HepG2 (cell line): Measurements from ENCODE around the gene ZC2HC1B.

ENCODE experiments used
- GTF2F1 ChIP-seq: fragments of 150-350 bp; IDR thresholded peaks from 2 replicates; pipeline ENCODE4 v1.6.1; 2014; ENCODE audit warnings: low read length
- HOXA7 ChIP-seq: sonication (generic); formaldehyde crosslinking; IDR thresholded peaks from 2 replicates; pipeline ENCODE4 v1.8.1; 2022; ENCODE audit warnings: mild to moderate bottlenecking, missing genetic modification reagents, moderate library complexity
- ZNF644 ChIP-seq: IDR thresholded peaks from 2 replicates; pipeline ENCODE4 v1.6.1; 2016; ENCODE audit warnings: low read depth
- ZNF773 ChIP-seq: sonication (generic); formaldehyde crosslinking; IDR thresholded peaks from 2 replicates; pipeline ENCODE4 v1.4.0; 2020; ENCODE audit warnings: missing genetic modification reagents, borderline replicate concordance
- TF ChIP-seq, protein P1 (sequence below): sonication (generic); formaldehyde crosslinking; IDR thresholded peaks from 2 replicates; pipeline ENCODE4 v1.4.0; 2020; ENCODE audit warnings: missing genetic modification reagents, mild to moderate bottlenecking, borderline replicate concordance
- TF ChIP-seq, protein P2 (sequence below): sonication (generic); formaldehyde crosslinking; IDR thresholded peaks from 2 replicates; pipeline ENCODE4 v1.4.0; 2020; ENCODE audit warnings: missing genetic modification reagents
- TF ChIP-seq, protein P3 (sequence below): sonication (generic); formaldehyde crosslinking; IDR thresholded peaks from 2 replicates; pipeline ENCODE4 v1.5.0; 2020; ENCODE audit warnings: mild to moderate bottlenecking, missing genetic modification reagents

DNA sequence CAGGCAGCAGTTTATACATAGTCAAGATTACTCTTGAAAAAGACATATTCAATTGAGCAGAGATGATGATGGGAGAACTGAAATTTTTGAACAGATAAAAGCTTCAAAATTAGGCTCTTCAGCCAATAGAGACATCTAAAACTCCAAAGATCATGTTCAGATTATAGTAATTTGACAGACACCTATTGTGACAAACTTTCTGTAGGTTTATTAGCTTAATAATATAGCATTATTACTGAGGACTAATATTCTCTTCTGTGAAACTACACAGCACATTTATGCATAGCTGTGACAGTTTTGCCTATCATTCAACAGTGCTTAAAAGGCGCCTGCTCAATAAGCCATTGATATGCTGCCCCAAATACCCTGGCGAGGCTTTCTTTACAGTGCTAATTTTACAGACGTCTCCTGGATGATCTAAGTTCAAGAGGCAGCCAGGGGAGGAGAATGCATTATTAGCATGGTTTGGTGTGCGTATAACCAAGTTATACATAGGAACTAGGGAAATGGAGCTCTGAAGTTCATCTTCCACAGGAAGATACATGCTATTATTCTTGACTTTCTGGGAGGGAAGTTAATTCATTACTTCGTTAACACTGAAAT is 122.3 kb downstream of the ZC2HC1B start:
- TF ChIP-seq, protein P1, sequence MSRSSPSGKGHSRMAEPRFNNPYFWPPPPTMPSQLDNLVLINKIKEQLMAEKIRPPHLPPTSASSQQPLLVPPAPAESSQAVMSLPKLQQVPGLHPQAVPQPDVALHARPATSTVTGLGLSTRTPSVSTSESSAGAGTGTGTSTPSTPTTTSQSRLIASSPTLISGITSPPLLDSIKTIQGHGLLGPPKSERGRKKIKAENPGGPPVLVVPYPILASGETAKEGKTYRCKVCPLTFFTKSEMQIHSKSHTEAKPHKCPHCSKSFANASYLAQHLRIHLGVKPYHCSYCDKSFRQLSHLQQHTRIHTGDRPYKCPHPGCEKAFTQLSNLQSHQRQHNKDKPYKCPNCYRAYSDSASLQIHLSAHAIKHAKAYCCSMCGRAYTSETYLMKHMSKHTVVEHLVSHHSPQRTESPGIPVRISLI (CRISPR knock-in tag), result no peak
- TF ChIP-seq ZNF644 (no peak), HOXA7 (CRISPR knock-in tag) (no peak), ZNF773 (CRISPR knock-in tag) (no peak), GTF2F1 (no peak)
- TF ChIP-seq, protein P2, sequence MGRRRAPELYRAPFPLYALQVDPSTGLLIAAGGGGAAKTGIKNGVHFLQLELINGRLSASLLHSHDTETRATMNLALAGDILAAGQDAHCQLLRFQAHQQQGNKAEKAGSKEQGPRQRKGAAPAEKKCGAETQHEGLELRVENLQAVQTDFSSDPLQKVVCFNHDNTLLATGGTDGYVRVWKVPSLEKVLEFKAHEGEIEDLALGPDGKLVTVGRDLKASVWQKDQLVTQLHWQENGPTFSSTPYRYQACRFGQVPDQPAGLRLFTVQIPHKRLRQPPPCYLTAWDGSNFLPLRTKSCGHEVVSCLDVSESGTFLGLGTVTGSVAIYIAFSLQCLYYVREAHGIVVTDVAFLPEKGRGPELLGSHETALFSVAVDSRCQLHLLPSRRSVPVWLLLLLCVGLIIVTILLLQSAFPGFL (CRISPR knock-in tag), result no peak
- TF ChIP-seq, protein P3, sequence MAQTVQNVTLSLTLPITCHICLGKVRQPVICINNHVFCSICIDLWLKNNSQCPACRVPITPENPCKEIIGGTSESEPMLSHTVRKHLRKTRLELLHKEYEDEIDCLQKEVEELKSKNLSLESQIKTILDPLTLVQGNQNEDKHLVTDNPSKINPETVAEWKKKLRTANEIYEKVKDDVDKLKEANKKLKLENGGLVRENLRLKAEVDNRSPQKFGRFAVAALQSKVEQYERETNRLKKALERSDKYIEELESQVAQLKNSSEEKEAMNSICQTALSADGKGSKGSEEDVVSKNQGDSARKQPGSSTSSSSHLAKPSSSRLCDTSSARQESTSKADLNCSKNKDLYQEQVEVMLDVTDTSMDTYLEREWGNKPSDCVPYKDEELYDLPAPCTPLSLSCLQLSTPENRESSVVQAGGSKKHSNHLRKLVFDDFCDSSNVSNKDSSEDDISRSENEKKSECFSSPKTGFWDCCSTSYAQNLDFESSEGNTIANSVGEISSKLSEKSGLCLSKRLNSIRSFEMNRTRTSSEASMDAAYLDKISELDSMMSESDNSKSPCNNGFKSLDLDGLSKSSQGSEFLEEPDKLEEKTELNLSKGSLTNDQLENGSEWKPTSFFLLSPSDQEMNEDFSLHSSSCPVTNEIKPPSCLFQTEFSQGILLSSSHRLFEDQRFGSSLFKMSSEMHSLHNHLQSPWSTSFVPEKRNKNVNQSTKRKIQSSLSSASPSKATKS (CRISPR knock-in tag), result no peak
